Measurements from ENCODE around the gene SUV39H1. TPM values are rescaled to one million over a fixed set of nuclear protein-coding genes. Genes with fewer than 3 reads are reported as not detected.

SUV39H1 gene
- total and polyA plus RNA-seq, 2 of the 8 experiments (the other 6 are each of a cell fraction or from before 2014, with no cell fraction given) = 14.8 to 27.8 TPM

- TF ChIP-seq KDM4A (IDR thresholded peaks at IDR 0.05; ENCODE audit: low read depth, low read length, severe bottlenecking) = peak; percentile 4
- TF ChIP-seq NRF1 (IDR thresholded peaks at IDR 0.05; ENCODE audit: low read depth, low read length) = no peak
- no peak for TF ChIP-seq SUZ12 (IDR thresholded peaks at IDR 0.05; ENCODE audit: low read length)
- no peak for TF ChIP-seq RBBP5 (IDR thresholded peaks at IDR 0.05; ENCODE audit: borderline replicate concordance, low read depth, low read length)
- TF ChIP-seq TBP (IDR thresholded peaks at IDR 0.05; ENCODE audit: low read depth, low read length) = no peak
- no peak for TF ChIP-seq HDAC6 (IDR thresholded peaks at IDR 0.05; ENCODE audit: low read depth, low read length)
- TF ChIP-seq POU5F1 (IDR thresholded peaks at IDR 0.05; ENCODE audit: low read depth, low read length) = no peak
Measured at GRCh38 chrX:48696909-48697727, 584 bp downstream of the SUV39H1 start (continued).
